ENCODE results near the gene DDX1. TPM values are rescaled to one million over a fixed set of nuclear protein-coding genes. Genes with fewer than 3 reads are reported as not detected.

The DDX1 gene
- polyA plus RNA-seq, 3 donors = 14.1 to 35.4 (median 30.1) TPM

DNA sequence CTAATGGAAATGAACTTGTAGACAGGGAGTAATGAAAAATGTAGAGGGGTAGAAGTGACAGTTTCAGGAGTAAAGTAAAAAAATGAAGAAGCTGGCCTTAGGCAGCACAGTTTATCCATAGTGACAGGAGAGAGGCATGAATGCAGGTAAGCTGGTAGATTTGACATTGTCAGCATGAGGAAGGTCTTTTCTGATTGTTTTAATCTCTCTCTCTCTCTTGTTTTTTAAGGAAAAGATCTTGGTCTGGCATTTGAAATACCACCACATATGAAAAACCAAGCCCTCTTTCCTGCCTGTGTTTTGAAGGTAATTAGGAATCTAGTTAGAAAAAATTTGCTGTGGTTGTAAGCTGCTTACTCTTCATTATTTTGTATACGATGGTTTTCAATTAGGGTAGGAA is 14.1 kb downstream of the DDX1 start:
- Mint-ChIP-seq H3K4me1 (no peaks in the 10 kb centered on the region), H3K27me3 (ENCODE audit: low read depth in 3 of 3) (no peaks in the 10 kb centered on the region), H3K36me3 (peaks cover 84 to 99% of the 10 kb centered on the region in 2 donors), H3K9me3 (no peaks in the 10 kb centered on the region), H3K27ac (no peak overlapping the region), H3K4me3 (no peak overlapping the region)
- H3K4me2 ChIP-seq (replicated peaks; ENCODE audit: extremely low read depth, low read length, poor library complexity, severe bottlenecking) = no peak overlapping the region
- intact Hi-C loops (cut with micrococcal nuclease) = no loop called here
- no peaks in the 10 kb centered on the region for H3K4me1 ChIP-seq (ENCODE audit: control insufficient read depth in 1 of 2, insufficient read depth in 2 of 2, low read length in 2 of 2)
- no peak overlapping the region for H3K4me3 ChIP-seq (replicated peaks in 1 of 3; ENCODE audit: low read depth in 2 of 3, low read length in 3 of 3)
- H3K9ac ChIP-seq (ENCODE audit: insufficient read depth, low read length, poor library complexity, severe bottlenecking) = no peak overlapping the region
- H3K36me3 ChIP-seq (replicated peaks in 1 of 2; ENCODE audit: control insufficient read depth in 1 of 2, insufficient read depth in 2 of 2, low read length in 2 of 2) = peaks cover 100% of the 10 kb centered on the region in 2 donors
- H4K20me1 ChIP-seq (ENCODE audit: insufficient read depth, low read length) = no peaks in the 10 kb centered on the region
- no peaks in the 10 kb centered on the region for H3K79me2 ChIP-seq (ENCODE audit: insufficient read depth, low read length)
- no peaks in the 10 kb centered on the region for H3K27me3 ChIP-seq (ENCODE audit: control insufficient read depth in 2 of 2, insufficient read depth in 2 of 2, low read length in 2 of 2)
- TF ChIP-seq, protein P1, sequence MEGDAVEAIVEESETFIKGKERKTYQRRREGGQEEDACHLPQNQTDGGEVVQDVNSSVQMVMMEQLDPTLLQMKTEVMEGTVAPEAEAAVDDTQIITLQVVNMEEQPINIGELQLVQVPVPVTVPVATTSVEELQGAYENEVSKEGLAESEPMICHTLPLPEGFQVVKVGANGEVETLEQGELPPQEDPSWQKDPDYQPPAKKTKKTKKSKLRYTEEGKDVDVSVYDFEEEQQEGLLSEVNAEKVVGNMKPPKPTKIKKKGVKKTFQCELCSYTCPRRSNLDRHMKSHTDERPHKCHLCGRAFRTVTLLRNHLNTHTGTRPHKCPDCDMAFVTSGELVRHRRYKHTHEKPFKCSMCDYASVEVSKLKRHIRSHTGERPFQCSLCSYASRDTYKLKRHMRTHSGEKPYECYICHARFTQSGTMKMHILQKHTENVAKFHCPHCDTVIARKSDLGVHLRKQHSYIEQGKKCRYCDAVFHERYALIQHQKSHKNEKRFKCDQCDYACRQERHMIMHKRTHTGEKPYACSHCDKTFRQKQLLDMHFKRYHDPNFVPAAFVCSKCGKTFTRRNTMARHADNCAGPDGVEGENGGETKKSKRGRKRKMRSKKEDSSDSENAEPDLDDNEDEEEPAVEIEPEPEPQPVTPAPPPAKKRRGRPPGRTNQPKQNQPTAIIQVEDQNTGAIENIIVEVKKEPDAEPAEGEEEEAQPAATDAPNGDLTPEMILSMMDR (IDR thresholded peaks at IDR 0.05) = no peak
- H2AFZ ChIP-seq (ENCODE audit: insufficient read depth, low read depth, low read length, poor library complexity, severe bottlenecking) = no peak overlapping the region
- WGBS (ENCODE audit: insufficient coverage) = no CpG with 5 or more reads among the region's 1 CpG
- no peak for DNase-seq
- H3K9me3 ChIP-seq (replicated peaks in 1 of 2; ENCODE audit: control insufficient read depth in 1 of 2, insufficient read depth in 1 of 2, low read length in 2 of 2) = no peaks in the 10 kb centered on the region
- H3K27ac ChIP-seq (ENCODE audit: low read depth in 1 of 2, low read length in 2 of 2) = no peak overlapping the region

GRCh38 chr2:15606481-15607441 is 15.1 kb downstream of the DDX1 start:
- no peak for DNase-seq
- Mint-ChIP-seq H3K9me3 (no peaks in the 10 kb centered on the region), H3K36me3 (peaks cover 74 to 89% of the 10 kb centered on the region in 2 donors), H3K4me3 (no peak overlapping the region), H3K27me3 (ENCODE audit: low read depth in 3 of 3) (no peaks in the 10 kb centered on the region), H3K27ac (no peak overlapping the region), H3K4me1 (no peaks in the 10 kb centered on the region)
- Histone ChIP-seq H2AFZ (ENCODE audit: insufficient read depth, low read depth, low read length, poor library complexity, severe bottlenecking) (no peak overlapping the region), H4K20me1 (ENCODE audit: insufficient read depth, low read length) (no peaks in the 10 kb centered on the region), H3K4me2 (replicated peaks; ENCODE audit: extremely low read depth, low read length, poor library complexity, severe bottlenecking) (no peak overlapping the region), H3K4me3 (replicated peaks in 1 of 3; ENCODE audit: low read depth in 2 of 3, low read length in 3 of 3) (no peak overlapping the region), H3K9me3 (replicated peaks in 1 of 2; ENCODE audit: control insufficient read depth in 1 of 2, insufficient read depth in 1 of 2, low read length in 2 of 2) (no peaks in the 10 kb centered on the region), H3K4me1 (ENCODE audit: control insufficient read depth in 1 of 2, insufficient read depth in 2 of 2, low read length in 2 of 2) (no peaks in the 10 kb centered on the region), H3K79me2 (ENCODE audit: insufficient read depth, low read length) (no peaks in the 10 kb centered on the region), H3K27ac (ENCODE audit: low read depth in 1 of 2, low read length in 2 of 2) (no peak overlapping the region), H3K36me3 (replicated peaks in 1 of 2; ENCODE audit: control insufficient read depth in 1 of 2, insufficient read depth in 2 of 2, low read length in 2 of 2) (peaks cover 89% of the 10 kb centered on the region in 2 donors), H3K9ac (ENCODE audit: insufficient read depth, low read length, poor library complexity, severe bottlenecking) (no peak overlapping the region), H3K27me3 (ENCODE audit: control insufficient read depth in 2 of 2, insufficient read depth in 2 of 2, low read length in 2 of 2) (no peaks in the 10 kb centered on the region)
- intact Hi-C loops (cut with micrococcal nuclease) = no loop called here
- no CpG with 5 or more reads among the region's 8 CpGs for WGBS (ENCODE audit: insufficient coverage)
- TF ChIP-seq, protein P1 (IDR thresholded peaks at IDR 0.05) = no peak
